GM21390 (cell line): ENCODE measurements around the gene CUX1.
"Not testable (repeated sequence)": the region's sequence is repeated elsewhere in the genome, so short reads cannot be mapped to it uniquely, and the experiment has no call there.

Experiments used
- ATAC-seq: cut with Tn5 transposase; IDR thresholded peaks from one replicate; pipeline ENCODE4 v1.9.1; 2021; ENCODE audit not compliant: unreplicated experiment

CUX1 gene

DNA sequence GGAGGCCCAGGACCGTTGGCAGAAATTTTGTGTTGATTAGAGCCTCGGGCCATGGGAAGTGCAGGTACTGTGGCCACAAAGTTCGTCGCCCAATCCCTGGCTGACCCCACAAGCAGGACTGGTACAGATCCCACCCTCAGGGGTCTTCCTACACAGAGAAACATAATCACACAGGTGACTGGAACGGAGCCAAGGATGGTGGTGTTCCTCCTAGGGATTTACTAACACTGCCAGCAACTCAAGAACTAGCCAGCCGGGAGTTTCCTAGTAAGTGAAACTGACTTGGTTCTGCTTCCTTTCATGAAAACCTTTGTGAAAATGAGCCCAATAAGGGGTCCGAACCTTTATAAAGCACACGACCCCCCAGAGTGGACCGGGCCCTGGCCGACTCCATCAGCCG lies 5.7 kb downstream of the CUX1 start:
- ATAC-seq: no peak

DNA sequence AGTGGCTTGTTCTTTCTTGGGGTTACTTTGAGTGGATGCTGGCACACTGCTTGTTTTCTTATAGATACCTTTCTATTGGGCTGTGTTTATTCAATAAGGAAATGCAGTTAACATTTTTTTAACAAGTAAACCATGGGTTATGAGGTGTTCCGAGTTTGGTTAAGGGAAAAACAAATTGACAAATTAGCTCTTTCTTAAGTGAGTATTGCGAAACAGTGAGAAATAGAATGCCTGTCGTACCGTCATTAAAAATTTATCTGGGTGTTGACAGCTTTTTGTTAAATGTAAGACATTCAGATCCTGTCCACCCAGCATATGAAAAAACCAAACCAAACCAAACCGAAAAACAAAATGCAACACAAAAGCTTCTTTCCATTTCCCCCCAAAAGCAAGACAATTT lies 6.2 kb downstream of the CUX1 start:
- ATAC-seq: no peak

DNA sequence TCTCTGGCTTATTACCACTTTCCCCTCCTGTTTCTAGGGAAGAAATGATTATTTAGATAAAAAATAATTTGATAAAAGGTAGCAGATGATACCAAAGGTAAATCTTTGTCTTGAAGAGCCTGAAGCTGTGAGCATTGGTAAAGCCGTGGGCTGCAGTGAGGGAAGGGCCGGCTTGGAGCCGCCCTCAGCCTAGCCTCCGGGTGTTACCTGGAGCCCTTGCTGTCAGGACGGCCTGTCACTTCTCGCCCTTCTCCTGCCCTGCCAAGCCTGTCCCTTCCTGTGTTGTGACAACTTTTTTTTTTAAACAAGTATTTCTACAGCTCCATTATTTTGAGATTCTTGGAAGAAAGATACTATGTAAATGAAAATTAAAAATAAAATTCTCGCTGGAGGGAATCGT lies 7.0 kb downstream of the CUX1 start:
- no peak for ATAC-seq

DNA sequence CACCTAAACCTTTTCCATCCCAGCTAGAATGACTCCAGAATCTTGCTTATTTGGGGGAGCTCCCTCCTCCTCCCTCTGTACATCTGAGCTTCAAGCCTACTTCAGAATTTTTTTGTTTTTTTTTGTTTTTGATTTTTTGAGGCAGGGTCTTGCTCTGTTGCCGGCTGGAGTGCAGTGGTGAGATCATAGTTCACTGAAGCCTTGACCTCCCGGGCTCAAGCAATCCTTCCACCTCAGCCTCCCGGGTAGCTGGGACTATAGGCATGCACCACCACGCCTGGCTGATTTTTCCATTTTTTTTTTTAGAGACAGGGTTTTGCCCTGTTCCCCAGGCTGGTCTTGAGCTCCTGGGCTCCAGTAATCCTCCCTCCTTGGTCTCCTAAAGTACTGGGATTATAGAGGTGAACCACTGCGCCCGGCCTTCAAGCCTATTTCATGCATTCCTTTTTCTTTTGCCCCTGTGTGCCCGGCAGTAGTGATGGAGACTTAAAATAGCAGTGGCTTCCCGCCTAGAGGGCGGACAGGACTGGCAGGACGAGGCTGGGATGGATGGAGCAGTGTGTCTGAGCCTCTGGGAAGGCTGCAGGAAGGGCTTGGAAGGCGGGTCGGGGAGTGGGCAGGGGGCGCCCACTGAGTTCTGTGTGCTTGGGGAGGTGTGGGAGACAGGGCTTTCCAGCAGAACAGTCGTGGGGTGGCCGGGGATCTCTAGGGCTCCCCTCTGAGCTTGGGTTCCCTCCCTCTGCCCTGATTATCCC lies 8.8 kb downstream of the CUX1 start:
- ATAC-seq: no peak

DNA sequence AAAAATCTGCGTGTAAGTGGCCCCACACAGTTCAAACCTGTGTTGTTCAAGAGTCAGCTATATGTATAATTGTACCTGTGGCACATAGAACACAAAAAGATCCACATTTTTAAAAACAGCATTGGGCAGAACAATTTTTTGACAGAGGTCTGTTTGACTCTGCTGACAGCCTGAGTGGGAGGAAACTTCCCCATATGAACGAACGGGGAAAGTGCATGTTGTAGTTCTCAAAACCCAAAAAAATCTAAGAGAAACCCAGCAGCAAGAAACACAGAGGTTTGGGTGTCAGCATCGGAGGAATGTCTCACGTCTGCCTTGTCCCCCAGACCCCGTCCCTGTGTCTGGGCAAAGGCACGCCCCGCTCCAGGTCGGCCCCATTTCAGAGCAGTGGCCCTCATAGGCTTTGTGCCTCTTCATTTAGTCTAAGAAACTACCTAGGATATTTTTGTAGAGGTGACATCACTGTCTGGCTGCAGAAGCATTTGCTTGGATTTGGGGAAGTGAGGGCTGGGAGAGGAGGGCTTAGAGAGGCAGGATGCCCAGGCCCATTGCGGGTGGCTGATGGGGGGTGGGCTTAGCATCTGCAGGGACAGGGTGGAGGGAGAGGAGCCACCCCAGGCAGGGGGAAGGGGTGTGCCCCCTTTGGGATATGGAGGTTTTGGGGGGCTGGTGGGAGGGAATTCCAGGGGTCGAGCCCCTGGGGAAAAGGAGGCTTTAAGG lies 11.0 kb downstream of the CUX1 start:
- ATAC-seq: no peak

DNA sequence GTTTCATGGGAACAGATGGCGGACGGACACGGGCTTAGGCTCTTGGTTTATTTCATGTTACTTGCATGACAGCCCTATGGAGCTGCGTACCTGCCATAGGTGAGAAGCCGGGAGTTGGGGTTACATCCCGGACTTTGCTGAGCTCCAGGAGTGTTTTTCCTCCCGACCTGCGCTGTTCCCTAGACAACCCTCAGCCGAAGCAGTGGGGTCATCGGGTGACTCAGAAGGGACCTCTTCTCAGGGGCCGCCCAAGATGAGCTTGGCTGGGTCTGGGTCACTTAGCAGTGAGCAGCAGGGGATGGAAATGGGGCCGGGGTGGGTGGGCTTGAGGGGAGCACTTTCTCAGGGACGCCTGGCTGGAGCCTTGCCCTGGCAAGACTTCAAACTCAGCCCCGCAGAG lies 11.9 kb downstream of the CUX1 start:
- no peak for ATAC-seq

DNA sequence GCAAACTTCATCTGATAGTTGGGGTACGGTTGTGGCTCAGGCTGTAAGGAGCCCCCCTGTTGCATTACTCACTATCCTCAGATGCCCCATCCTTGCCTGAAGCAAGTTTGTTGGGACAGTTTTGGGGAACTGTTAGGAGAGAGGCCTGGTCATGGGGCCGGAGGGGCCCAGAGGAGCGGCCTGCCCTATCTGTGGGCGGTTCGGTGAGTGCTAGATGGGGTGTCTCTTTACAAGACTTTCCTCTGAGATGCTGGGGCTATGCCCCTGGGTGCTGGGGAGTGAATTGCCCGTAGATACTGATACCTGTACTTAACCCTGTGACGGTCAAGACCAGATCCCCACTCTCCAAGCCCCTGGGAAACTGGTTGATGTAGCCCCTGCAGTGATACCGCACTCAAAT lies 12.4 kb downstream of the CUX1 start:
- no peak for ATAC-seq

DNA sequence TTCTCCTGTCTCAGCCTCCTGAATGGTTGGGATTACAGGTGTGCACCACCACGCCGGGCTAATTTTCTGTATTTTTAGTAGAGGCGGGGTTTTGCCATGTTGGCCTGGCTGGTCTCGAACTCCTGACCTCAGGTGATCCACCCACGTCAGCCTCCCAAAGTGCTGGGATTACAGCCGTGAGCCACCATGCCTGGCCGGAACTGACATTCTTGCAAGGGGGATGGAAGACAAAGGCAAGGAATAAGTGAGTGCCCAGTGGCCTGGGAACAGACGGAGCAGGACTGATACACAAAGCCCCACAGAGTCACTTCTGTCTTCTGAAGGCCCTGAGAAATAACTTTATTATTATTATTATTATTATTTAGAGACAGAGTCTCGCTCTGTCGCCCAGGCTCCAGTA lies 14.0 kb downstream of the CUX1 start:
- not testable (repeated sequence) for ATAC-seq

DNA sequence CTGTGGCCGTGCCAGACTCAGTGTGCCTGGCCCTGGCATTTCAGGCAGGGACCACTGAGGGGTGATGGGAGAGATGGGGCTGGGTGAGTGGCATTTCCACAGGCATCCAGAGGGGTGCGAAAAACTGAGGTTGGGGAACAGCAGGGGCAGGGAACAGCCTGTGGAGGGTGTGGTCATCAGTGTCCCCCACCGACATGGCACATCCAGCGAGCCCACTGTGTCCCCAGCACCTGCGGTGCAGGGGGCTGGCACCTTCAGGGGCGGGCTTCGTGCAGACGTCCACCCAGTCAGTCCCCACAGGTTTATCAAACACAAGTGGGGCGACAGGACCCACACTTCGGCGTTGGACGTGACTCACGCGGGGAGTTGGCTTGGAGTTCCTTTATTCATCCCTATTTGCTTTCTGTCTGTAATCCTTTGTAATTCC lies 14.8 kb downstream of the CUX1 start:
- ATAC-seq: no peak

DNA sequence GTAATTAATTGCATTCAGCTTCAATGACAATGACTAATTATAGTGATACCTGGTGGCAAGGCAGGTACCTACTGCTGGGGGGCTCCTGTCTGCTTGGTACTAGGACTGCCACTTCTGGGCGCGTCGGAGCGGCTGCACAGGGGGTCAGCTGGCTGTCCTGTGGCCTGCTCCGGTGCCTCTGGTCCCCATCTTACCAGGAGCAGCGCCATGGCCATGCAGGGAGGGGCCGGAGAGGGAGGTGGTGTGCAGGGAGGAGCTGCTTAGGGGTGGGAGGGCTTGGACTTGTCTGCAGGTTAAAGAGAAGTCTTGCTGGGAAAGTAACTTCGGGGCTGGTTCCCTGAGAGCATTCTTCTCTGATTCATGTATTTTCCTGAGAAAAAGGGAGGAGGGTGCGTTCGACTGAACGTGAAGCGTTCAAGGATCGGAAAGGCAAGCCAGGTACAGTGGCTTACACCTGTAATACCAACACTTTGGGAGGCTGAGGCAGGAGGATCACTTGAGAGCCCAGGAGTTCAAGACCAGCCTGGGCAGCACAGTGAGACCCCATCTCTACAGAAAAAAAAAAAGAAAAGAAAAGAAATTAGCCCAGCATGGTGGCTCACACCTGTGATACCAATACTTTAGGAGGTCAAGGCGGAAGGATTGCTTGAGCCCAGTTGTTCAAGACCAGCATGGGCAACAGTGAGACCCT lies 15.4 kb downstream of the CUX1 start:
- no peak for ATAC-seq

DNA sequence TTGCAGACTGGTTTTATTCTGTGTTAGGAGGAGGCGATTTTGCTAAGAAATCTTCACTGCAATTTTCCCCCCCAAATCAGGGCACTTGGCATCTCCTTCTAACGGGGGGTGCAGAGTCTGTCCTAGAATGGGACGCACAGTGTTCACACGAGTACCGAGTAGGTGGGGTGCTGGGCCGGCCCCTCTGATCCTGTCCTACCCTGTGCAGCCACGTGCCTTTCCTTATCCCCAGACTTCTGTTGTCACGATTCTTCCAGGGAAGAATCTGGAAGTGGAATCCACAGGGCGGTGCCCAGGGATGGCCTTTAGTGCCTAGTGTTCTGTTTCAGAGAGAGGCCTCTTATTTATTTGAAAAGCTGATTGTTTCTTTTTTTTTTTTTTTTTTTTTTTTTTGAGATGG lies 16.4 kb downstream of the CUX1 start:
- ATAC-seq: no peak

DNA sequence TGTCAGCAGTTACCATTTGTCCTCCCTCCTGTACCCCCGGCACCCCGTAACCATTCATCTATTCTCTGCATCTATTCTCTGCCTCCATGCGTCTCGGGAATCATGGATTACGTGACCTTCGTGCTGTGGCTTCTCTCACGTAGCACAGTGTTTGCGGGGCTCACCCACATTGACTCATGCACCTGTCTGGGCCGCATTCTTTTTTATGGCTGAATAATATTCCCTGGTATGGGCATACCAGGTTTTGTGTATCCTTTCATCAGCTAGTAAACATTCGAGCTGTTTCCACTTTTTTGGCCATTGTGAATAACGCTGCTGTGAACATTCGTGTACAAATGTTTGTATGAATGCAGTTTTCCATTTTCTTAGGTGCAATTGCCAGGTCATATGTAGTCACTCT lies 17.7 kb downstream of the CUX1 start:
- no peak for ATAC-seq

DNA sequence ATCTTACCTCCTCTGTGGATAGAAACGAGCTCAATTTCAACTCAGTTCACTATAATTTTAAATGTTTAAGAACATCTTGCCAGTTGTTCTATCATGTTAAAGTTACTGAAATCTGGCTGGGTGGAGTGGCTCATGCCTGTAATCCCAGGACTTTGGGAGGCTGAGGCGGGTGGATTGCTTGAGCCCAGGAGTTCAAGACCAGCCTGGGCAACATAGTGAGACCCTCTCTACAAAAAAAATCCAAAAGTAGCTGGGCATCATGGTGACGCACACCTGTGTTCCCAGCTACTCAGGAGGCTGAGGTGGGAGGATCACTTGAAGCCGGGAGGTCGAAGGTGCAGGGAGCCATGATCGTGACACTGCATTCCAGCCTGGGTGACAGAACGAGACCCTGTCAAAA lies 20.0 kb downstream of the CUX1 start:
- ATAC-seq: not testable (repeated sequence)

DNA sequence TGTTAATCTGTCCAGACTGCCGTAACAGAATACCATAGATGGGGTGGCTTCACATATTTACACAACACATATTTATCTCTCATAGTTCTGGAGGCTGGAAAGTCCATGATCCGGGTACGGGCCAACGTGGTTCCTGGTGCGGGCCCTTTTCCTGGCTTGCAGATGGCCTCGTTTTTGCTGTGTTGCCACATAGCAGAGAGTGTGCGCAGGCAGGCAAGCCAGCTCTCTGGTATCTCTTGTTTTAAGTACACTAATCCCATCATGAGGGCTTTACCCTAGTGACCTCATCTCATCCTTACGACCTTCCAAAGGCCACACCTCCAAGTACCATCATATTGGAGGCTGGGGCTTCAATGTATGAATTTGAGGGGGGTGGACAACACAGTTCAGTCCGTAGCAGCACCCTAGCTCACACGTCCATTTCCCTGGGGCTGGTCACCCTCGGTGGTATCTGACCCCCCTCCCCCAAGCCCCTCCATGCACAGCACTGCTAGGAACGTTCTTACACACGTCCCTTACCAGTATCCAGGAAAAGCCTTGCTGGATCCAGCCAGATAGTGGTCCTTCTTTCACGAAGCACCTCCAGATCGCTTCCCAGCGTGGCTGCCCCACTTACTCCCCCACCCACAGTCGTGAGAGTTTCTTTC lies 21.5 kb downstream of the CUX1 start:
- no peak for ATAC-seq

DNA sequence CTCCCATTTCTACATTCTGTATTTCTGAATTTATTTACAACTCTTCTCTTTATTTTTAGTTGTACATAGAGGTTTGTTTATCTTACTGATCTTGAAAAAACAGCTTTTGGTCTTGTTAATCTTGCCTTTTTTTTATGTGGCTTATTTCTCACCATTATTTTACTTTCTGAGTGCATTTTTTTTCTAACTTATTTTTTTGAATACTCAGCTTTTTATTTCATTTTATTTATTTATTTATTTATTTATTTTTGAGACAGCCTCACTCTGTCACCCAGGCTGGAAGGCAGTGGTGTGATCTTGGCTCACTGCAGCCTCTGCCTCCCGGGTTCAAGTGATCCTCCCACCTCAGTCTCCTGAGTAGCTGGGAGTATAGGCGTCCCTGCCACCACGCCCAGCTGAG lies 23.9 kb downstream of the CUX1 start:
- ATAC-seq: no peak

DNA sequence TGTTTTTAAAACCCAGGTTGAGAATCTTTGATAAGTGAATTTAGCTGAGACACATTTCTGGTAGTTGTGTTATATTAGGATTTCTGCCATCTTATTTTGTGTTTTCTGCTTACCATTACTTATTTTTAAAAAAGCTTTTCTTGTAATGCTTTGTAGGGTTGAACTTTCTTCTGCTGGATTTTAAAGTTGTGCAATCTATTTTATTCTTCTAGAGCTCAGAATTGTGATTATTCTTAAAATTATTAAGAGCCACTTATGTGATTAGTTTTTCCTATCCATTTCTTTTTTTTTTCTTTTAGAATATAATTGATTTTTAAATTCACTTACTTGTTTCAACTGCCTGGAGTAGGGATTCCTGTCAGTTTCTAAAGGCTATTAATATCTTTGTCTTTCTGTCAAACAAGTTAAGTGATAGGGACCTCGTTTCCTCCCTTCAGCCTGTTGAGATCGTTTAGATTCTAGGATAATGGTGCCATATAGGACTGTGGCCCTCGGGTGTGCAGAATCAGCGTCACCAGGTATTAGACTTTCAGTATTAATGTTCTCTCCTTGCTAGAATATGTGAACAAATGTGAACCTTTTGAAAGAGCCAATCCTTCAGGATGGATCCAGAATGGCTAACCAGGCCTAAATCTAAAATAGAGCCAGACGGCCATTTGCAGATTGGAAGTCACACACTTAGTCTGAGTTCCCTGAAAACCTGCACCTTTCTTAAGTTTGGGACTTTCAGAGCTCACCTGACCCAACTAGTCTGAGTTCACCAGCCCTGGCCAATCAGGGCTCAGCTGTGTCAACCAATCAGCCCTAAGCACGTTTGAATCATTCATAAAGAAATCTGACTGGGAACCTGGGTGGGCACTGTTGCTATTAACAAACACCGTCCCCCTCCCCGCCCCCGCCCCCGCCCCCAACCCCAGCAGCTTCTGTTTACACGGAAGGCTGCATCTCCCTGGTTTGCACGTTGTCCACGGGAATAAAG lies 26.2 kb downstream of the CUX1 start:
- no peak for ATAC-seq

DNA sequence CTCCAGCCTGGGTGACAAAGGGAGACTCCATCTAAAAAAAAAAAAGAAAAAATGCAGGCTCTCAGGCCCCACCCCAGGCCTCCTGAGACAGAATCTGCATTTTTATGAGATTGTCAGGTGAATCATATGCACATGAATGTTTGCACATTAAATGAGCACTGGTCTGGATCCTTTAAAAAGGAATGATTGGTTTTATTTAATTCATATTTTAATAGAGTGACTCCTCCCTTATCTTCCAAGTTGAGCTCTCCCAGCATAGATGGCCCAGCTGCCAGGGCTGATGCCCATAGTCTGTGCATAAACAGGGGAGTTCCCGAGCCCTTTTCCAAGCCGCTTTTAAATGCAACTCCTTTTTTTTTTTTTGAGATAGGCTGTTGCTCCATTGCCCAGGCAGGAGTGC lies 28.5 kb downstream of the CUX1 start:
- ATAC-seq: no peak

DNA sequence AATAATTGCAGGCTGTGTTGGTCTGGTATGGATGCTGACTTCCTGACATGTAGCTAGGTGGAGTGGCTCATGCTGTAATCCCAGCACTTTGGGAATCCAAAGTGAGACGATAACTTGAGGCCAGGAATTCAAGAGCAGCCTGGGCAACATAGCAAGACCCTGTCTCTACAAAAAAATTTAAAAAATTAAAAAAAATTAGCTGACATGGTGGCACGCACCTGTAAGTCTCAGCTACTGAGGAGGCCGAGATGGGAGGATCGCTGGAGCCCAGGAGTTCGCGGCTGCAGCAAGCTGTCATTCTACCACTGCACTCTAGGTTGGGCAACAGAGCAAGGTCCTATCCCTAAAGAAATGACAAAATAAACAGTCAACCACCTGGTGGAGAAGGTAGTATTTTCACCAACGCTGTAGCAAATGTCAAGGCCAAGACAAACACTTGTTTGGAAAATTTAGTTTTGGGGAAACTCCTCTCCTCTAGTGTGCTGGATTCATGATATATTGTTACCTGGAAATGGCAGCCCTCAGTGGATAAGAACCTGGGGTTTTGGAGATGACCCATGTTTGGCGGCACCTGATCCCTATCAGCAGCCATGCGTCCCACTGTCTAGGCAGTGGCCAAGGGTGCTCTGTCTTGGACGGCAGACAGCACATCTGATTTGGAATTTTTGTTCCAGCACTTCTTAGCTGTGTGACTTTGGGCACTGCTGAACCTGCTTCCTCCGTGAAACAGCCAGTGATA lies 29.5 kb downstream of the CUX1 start:
- no peak for ATAC-seq

DNA sequence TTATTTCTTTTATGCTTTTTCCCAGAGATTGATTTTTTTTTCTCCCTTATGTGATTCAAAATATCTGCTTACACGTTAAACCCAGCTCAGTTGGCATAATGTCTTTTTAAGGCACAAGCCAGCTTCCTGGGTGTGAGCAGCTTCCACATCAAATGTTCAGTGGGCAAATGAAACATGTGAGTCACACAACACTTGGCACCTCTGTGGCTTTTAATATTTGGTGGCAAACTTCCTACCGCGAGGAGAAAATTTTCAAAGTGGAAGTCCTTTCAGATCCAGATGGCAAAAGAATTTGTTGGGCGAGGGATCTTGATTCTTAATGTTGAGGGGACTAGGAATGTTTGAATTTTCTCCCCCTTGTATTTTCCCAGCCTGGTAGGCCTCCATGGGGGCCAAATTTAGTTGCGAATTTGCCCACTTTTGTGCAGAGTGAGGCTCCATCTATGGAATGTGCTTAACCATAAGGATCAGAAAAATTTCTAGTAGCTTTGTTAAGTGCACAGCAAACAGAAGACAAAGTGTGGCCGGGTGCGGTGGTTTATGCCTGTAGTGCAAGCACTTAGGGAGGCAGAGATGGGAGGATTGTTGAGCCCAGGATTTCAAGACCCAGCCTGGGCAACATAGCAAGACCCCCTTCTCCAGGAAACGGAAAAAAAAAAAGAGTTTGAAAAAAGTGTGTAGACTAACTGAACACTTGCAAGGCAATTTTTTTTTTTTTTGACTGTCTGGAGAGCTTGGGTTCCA lies 31.0 kb downstream of the CUX1 start:
- ATAC-seq: no peak
